ENCODE results near the gene ZNF142. TPM values are rescaled to one million over a fixed set of nuclear protein-coding genes. Genes with fewer than 3 reads are reported as not detected.

The ZNF142 gene
- total and polyA plus RNA-seq, 9 donors, result 7.0 to 33.9 (median 21.0) TPM

- DNase-seq, result no peak
- H3K27me3 ChIP-seq, result no peaks in the 10 kb centered on the region
- TF ChIP-seq POLR2A (IDR thresholded peaks at IDR 0.05) (no peak), EP300 (IDR thresholded peaks at IDR 0.05) (no peak)
- TF ChIP-seq, protein P1, sequence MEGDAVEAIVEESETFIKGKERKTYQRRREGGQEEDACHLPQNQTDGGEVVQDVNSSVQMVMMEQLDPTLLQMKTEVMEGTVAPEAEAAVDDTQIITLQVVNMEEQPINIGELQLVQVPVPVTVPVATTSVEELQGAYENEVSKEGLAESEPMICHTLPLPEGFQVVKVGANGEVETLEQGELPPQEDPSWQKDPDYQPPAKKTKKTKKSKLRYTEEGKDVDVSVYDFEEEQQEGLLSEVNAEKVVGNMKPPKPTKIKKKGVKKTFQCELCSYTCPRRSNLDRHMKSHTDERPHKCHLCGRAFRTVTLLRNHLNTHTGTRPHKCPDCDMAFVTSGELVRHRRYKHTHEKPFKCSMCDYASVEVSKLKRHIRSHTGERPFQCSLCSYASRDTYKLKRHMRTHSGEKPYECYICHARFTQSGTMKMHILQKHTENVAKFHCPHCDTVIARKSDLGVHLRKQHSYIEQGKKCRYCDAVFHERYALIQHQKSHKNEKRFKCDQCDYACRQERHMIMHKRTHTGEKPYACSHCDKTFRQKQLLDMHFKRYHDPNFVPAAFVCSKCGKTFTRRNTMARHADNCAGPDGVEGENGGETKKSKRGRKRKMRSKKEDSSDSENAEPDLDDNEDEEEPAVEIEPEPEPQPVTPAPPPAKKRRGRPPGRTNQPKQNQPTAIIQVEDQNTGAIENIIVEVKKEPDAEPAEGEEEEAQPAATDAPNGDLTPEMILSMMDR (IDR thresholded peaks at IDR 0.05), result no peak
- peaks cover 7% of the 10 kb centered on the region for H3K4me1 ChIP-seq (ENCODE audit: insufficient read depth)
- no peaks in the 10 kb centered on the region for H3K9me3 ChIP-seq
- H3K36me3 ChIP-seq, result no peaks in the 10 kb centered on the region
- 78 to 81% (median 80%) methylated on average over 7 of the region's 7 CpGs for WGBS, 3 donors
- no peak overlapping the region for H3K4me3 ChIP-seq
- intact Hi-C loops (cut with DNase I), result no loop called here
- no peak overlapping the region for H3K27ac ChIP-seq
These were observed 3.0 kb upstream of the ZNF142 start for GRCh38 chr2:218662377-218662776.

GRCh38 chr2:218659988-218660358, 550 bp upstream of the ZNF142 start:
- Histone ChIP-seq H3K27ac (no peak overlapping the region), H3K4me3 (peak overlapping the region; percentile 97), H3K36me3 (no peaks in the 10 kb centered on the region), H3K4me1 (ENCODE audit: insufficient read depth) (peaks cover 7% of the 10 kb centered on the region), H3K9me3 (no peaks in the 10 kb centered on the region), H3K27me3 (no peaks in the 10 kb centered on the region)
- 9 to 15% (median 13%) methylated on average over 8 of the region's 8 CpGs for WGBS, 3 donors
- DNase-seq, result no peak
- intact Hi-C loops (cut with DNase I), result loop anchor here in 1 of 4 donors (10.0 kb wide), 2 partner anchors 255 to 385 kb away; partner anchors contain the start of genes AAMP and PNKD
- TF ChIP-seq POLR2A (IDR thresholded peaks at IDR 0.05) (no peak), EP300 (IDR thresholded peaks at IDR 0.05) (no peak)
- TF ChIP-seq, protein P1 (IDR thresholded peaks at IDR 0.05), result no peak

GRCh38 chr2:218658671-218659257, 659 bp downstream of the ZNF142 start:
- Histone ChIP-seq H3K4me3 (peak overlapping the region; percentile 97), H3K27ac (no peak overlapping the region), H3K4me1 (ENCODE audit: insufficient read depth) (peaks cover 7% of the 10 kb centered on the region), H3K9me3 (no peaks in the 10 kb centered on the region), H3K36me3 (no peaks in the 10 kb centered on the region), H3K27me3 (no peaks in the 10 kb centered on the region)
- intact Hi-C loops (cut with DNase I), result loop anchor here in 1 of 4 donors (10.0 kb wide), 2 partner anchors 254 to 384 kb away; partner anchors contain the start of genes AAMP and PNKD
- WGBS, 3 donors, result 1 to 2% (median 1%) methylated on average over 27 of the region's 27 CpGs
- no peak for TF ChIP-seq EP300 (IDR thresholded peaks at IDR 0.05)
- TF ChIP-seq, protein P1 (IDR thresholded peaks at IDR 0.05), result no peak
- TF ChIP-seq POLR2A (IDR thresholded peaks at IDR 0.05), result no peak
- DNase-seq, result no peak

GRCh38 chr2:218655751-218656150, 3.7 kb downstream of the ZNF142 start:
- TF ChIP-seq EP300 (IDR thresholded peaks at IDR 0.05), result no peak
- TF ChIP-seq, protein P1 (IDR thresholded peaks at IDR 0.05), result no peak
- TF ChIP-seq POLR2A (IDR thresholded peaks at IDR 0.05), result no peak
- no peak for DNase-seq
- Histone ChIP-seq H3K9me3 (no peaks in the 10 kb centered on the region), H3K4me1 (ENCODE audit: insufficient read depth) (peaks cover 7% of the 10 kb centered on the region), H3K4me3 (no peak overlapping the region), H3K36me3 (no peaks in the 10 kb centered on the region), H3K27ac (no peak overlapping the region), H3K27me3 (no peaks in the 10 kb centered on the region)
- WGBS, 3 donors, result 88 to 93% (median 92%) methylated on average over 2 of the region's 2 CpGs
- intact Hi-C loops (cut with DNase I), result loop anchor here in 1 of 4 donors (10.0 kb wide), 2 partner anchors 251 to 381 kb away; partner anchors contain the start of genes AAMP and PNKD
